ENCODE measurements around the gene SAMD8.

The SAMD8 gene

GRCh38 chr10:75228278-75228677 is 116.8 kb downstream of the SAMD8 start:
- no peak for DNase-seq

GRCh38 chr10:75228834-75229233 is 117.4 kb downstream of the SAMD8 start:
- DNase-seq: no peak

GRCh38 chr10:75229971-75230370 is 118.5 kb downstream of the SAMD8 start:
- no peak for DNase-seq

- DNase-seq: peak; percentile 94
Measured at GRCh38 chr10:75230600-75231038, 119.2 kb downstream of the SAMD8 start.
